Natural killer cell (primary cell): ENCODE data around the gene LCE5A. TPM values are rescaled to one million over a fixed set of nuclear protein-coding genes. Genes with fewer than 3 reads are reported as not detected.
"Not testable (repeated sequence)": the region's sequence is repeated elsewhere in the genome, so short reads cannot be mapped to it uniquely, and the experiment has no call there.

ENCODE experiments used
- ATAC-seq, 3 donors: fragments of 150-1000 bp in 2 of 3; fragments of 200-7000 bp in 1 of 3; cut with Tn5 transposase; 1 replicate in 1 of 3; 2 replicates in 2 of 3; pipeline ENCODE4 v1.10.0; 2021; ENCODE audit warnings: mild to moderate bottlenecking in 2 of 3, moderate library complexity in 2 of 3
- DNase-seq, 2 donors: peaks; one replicate each; pipeline versions ENCODE4 v3.0.0 to v3.0.0-alpha.2; 2013 to 2021; ENCODE audit warnings: mixed read lengths in 1 of 2
- H3K27ac ChIP-seq: one replicate; pipeline ENCODE4 v1.5.1; 2013; ENCODE audit warnings: mild to moderate bottlenecking, low read length
- H3K27me3 ChIP-seq: one replicate; pipeline ENCODE4 v1.6.1; 2013; ENCODE audit warnings: low read length; ENCODE audit not compliant: control insufficient read depth, insufficient read depth
- H3K36me3 ChIP-seq: one replicate; pipeline ENCODE4 v1.6.1; 2013; ENCODE audit warnings: low read length; ENCODE audit not compliant: control insufficient read depth, insufficient read depth
- H3K4me1 ChIP-seq: one replicate; pipeline ENCODE4 v1.6.1; 2013; ENCODE audit warnings: low read length; ENCODE audit not compliant: control insufficient read depth, insufficient read depth
- H3K4me3 ChIP-seq: one replicate; pipeline ENCODE4 v1.5.1; 2013; ENCODE audit warnings: low read length
- H3K9me3 ChIP-seq: one replicate; pipeline ENCODE4 v1.6.1; 2013; ENCODE audit warnings: low read length; ENCODE audit not compliant: control insufficient read depth, insufficient read depth
- H3K27ac Mint-ChIP-seq, 2 donors: one replicate each; pipeline ENCODE4 v1.8.0; 2022; ENCODE audit warnings: mild to moderate bottlenecking in 2 of 2, mixed read lengths in 2 of 2, moderate library complexity in 1 of 2
- H3K27me3 Mint-ChIP-seq, 2 donors: one replicate each; pipeline ENCODE4 v1.8.0; 2022; ENCODE audit warnings: low read depth in 2 of 2, mixed read lengths in 2 of 2
- H3K36me3 Mint-ChIP-seq: one replicate; pipeline ENCODE4 v1.8.0; 2022; ENCODE audit warnings: mixed read lengths
- H3K4me1 Mint-ChIP-seq, 2 donors: one replicate each; pipeline ENCODE4 v1.8.0; 2022; ENCODE audit warnings: mixed read lengths in 2 of 2
- H3K4me3 Mint-ChIP-seq: one replicate; pipeline ENCODE4 v1.8.0; 2022; ENCODE audit warnings: mild to moderate bottlenecking, moderate library complexity, mixed read lengths
- H3K9me3 Mint-ChIP-seq, 2 donors: one replicate each; pipeline ENCODE4 v1.8.0; 2022; ENCODE audit warnings: mixed read lengths in 2 of 2
- WGBS: methylation state at CpG from one replicate; pipeline ENCODE4 v1.1.7; 2013; ENCODE audit warnings: missing lambda C conversion rate; ENCODE audit not compliant: insufficient coverage; 5-methylcytosine and 5-hydroxymethylcytosine counted together
- intact Hi-C: fragments of 100-400 bp; cut with micrococcal nuclease; formaldehyde crosslinking; loops from one replicate; pipeline ENCODE4 v1.14.2; 2022
- total RNA-seq, 4 donors: library from RNA; stranded (reverse); fragments of 120-200 nt in 1 of 4; gene quantifications; one replicate each; pipeline versions ENCODE4 v1.2.3 to v1.2.4, GENCODE V29; 2013 to 2022
- TF ChIP-seq, protein P1 (sequence below): fragments of 200-600 bp; IDR thresholded peaks from one replicate; pipeline ENCODE4 v1.8.0; 2022; ENCODE audit warnings: antibody characterized with exemption

LCE5A gene
- total RNA-seq, 3 donors from 2014 or later (not counting 1 experiment from before 2014, with no cell fraction given): not detected

DNA sequence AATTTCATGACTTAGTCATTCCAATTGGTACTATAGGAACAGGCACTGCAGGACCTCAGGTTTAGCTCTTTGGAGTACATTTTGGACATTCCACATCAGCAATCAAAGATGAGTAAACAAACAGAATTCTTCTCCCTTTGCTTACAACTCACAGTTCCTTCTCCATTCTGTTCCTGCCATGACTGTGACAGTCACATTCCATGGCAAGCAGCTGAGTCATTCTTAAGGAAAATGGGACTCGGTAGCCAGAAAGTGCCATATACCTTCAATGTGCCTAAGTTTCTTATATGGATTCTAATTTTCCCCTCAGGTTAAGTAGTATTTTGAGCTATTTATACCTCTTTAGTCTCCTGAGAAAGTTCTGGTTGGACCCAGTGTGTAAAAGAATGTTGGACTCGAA, 29.3 kb downstream of the LCE5A start:
- DNase-seq (no peak), ATAC-seq (no peak)
- WGBS: 100% methylated on average over 1 of the region's 2 CpGs
- H3K4me3 Mint-ChIP-seq: no peak overlapping the region
- Histone ChIP-seq H3K27me3 (no peaks in the 10 kb centered on the region), H3K36me3 (no peaks in the 10 kb centered on the region), H3K4me1 (no peaks in the 10 kb centered on the region), H3K4me3 (no peak overlapping the region), H3K27ac (no peak overlapping the region), H3K9me3 (no peaks in the 10 kb centered on the region)
- H3K27ac Mint-ChIP-seq: no peak overlapping the region
- no peaks in the 10 kb centered on the region for H3K9me3 Mint-ChIP-seq
- H3K27me3 Mint-ChIP-seq: peaks cover 8 to 12% of the 10 kb centered on the region in 2 donors
- no peaks in the 10 kb centered on the region for H3K36me3 Mint-ChIP-seq
- H3K4me1 Mint-ChIP-seq: no peaks in the 10 kb centered on the region
- intact Hi-C loops: no loop called here
- TF ChIP-seq, protein P1, sequence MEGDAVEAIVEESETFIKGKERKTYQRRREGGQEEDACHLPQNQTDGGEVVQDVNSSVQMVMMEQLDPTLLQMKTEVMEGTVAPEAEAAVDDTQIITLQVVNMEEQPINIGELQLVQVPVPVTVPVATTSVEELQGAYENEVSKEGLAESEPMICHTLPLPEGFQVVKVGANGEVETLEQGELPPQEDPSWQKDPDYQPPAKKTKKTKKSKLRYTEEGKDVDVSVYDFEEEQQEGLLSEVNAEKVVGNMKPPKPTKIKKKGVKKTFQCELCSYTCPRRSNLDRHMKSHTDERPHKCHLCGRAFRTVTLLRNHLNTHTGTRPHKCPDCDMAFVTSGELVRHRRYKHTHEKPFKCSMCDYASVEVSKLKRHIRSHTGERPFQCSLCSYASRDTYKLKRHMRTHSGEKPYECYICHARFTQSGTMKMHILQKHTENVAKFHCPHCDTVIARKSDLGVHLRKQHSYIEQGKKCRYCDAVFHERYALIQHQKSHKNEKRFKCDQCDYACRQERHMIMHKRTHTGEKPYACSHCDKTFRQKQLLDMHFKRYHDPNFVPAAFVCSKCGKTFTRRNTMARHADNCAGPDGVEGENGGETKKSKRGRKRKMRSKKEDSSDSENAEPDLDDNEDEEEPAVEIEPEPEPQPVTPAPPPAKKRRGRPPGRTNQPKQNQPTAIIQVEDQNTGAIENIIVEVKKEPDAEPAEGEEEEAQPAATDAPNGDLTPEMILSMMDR: no peak

DNA sequence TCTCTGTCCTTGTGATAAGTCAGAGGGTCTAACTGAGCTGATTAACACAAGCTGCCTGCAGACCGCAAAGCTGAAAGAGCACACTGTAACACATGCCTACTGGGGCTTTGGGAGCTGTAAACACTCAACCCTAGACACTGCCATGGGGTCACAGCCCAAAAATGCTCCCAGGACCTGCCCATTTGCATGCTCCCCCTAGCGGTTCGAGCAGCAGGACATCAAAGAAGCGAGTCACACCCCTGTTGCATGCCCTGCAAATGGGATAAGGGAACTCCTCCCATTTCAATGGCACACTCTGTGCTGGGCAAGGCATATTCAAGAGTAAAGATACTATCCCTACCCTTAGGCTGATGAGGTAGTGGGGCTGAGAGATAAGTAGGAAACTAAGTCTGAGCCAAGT, 33.2 kb downstream of the LCE5A start:
- WGBS: 66% methylated on average over 4 of the region's 4 CpGs
- H3K4me1 ChIP-seq: no peaks in the 10 kb centered on the region
- ATAC-seq: no peak
- intact Hi-C loops: no loop called here
- no peak for DNase-seq
- no peak overlapping the region for H3K27ac Mint-ChIP-seq
- no peaks in the 10 kb centered on the region for H3K4me1 Mint-ChIP-seq
- H3K4me3 ChIP-seq: no peak overlapping the region
- TF ChIP-seq, protein P1: no peak
- H3K27me3 Mint-ChIP-seq: peaks cover 8 to 9% of the 10 kb centered on the region in 2 donors
- H3K36me3 ChIP-seq: no peaks in the 10 kb centered on the region
- H3K27me3 ChIP-seq: no peaks in the 10 kb centered on the region
- H3K36me3 Mint-ChIP-seq: no peaks in the 10 kb centered on the region
- H3K9me3 ChIP-seq: no peaks in the 10 kb centered on the region
- peaks cover 2% of the 10 kb centered on the region in 2 donors for H3K9me3 Mint-ChIP-seq
- no peak overlapping the region for H3K27ac ChIP-seq
- H3K4me3 Mint-ChIP-seq: no peak overlapping the region

DNA sequence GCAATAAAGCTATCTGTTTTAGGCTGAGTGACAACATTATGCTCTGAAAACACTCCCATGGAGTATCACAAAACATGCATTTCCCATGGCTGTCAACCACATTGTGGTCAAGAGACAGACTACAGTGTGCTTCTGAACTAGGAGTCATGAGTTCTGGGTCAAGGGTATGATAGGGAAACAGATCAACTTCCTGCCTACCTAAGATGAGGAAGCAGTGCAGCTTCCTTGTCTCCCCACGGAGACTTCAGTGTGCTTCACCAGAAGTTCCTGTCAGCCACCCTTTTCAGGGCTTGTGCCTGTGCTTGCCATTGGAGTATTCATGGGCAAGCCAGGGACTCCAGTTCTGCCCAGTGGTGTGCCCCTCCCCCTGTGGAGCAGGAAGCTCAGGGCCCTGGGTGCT, 36.1 kb downstream of the LCE5A start:
- Mint-ChIP-seq H3K9me3 (peaks cover 2% of the 10 kb centered on the region in 2 donors), H3K27ac (no peak overlapping the region), H3K36me3 (no peaks in the 10 kb centered on the region), H3K27me3 (peaks cover 6 to 17% of the 10 kb centered on the region in 2 donors), H3K4me1 (no peaks in the 10 kb centered on the region), H3K4me3 (no peak overlapping the region)
- Histone ChIP-seq H3K27ac (no peak overlapping the region), H3K36me3 (no peaks in the 10 kb centered on the region), H3K27me3 (no peaks in the 10 kb centered on the region), H3K9me3 (no peaks in the 10 kb centered on the region), H3K4me1 (no peaks in the 10 kb centered on the region), H3K4me3 (no peak overlapping the region)
- TF ChIP-seq, protein P1: no peak
- no peak for DNase-seq
- ATAC-seq: no peak
- intact Hi-C loops: no loop called here
- 10% methylated on average over 1 of the region's 1 CpG for WGBS

DNA sequence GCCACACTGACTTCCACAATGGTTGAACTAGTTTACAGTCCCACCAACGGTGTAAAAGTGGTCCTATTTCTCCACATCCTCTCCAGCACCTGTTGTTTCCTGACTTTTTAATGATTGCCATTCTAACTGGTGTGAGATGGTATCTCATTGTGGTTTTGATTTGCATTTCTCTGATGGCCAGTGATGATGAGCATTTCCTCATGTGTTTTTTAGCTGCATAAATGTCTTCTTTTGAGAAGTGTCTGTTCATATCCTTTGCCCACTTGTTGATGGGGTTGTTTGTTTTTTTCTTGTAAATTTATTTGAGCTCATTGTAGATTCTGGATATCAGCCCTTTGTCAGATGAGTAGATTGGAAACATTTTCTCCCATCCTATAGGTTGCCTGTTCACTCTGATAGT, 37.8 kb downstream of the LCE5A start:
- WGBS: no CpG with 5 or more reads among the region's 1 CpG
- H3K9me3 Mint-ChIP-seq, H3K9me3 ChIP-seq, H3K27ac Mint-ChIP-seq, H3K4me3 ChIP-seq, ATAC-seq, DNase-seq, intact Hi-C loops, H3K4me1 Mint-ChIP-seq, H3K27me3 ChIP-seq, H3K4me1 ChIP-seq, H3K36me3 ChIP-seq, H3K27ac ChIP-seq, H3K36me3 Mint-ChIP-seq, H3K4me3 Mint-ChIP-seq: not testable (repeated sequence)
- peaks cover 6 to 27% of the 10 kb centered on the region in 2 donors for H3K27me3 Mint-ChIP-seq

Other genes with a start within 250 kb of the LCE5A start
- not detected for gene FLG, start 185.6 kb upstream of the LCE5A start, total RNA-seq
- not detected for gene FLG2, start 150.8 kb upstream of the LCE5A start, total RNA-seq
- gene CRNN, start 96.5 kb upstream of the LCE5A start, total RNA-seq: not detected
- not detected for gene CRCT1, start 3.7 kb downstream of the LCE5A start, total RNA-seq
- not detected for gene LCE3E, start 56.0 kb downstream of the LCE5A start, total RNA-seq
- not detected for gene LCE3D, start 69.7 kb downstream of the LCE5A start, total RNA-seq
- not detected for gene LCE3C, start 89.4 kb downstream of the LCE5A start, total RNA-seq
- not detected for gene LCE3B, start 103.0 kb downstream of the LCE5A start, total RNA-seq
- not detected for gene LCE3A, start 112.3 kb downstream of the LCE5A start, total RNA-seq
- not detected for gene LCE2D, start 152.6 kb downstream of the LCE5A start, total RNA-seq
- not detected for gene LCE2C, start 164.5 kb downstream of the LCE5A start, total RNA-seq
- gene LCE2B, start 175.3 kb downstream of the LCE5A start, total RNA-seq: not detected
- not detected for gene LCE2A, start 187.5 kb downstream of the LCE5A start, total RNA-seq
- not detected for gene LCE4A, start 197.4 kb downstream of the LCE5A start, total RNA-seq
- not detected for gene KPRP, start 247.2 kb downstream of the LCE5A start, total RNA-seq